HEK293 (cell line): ENCODE results near the gene INPP5D.

ENCODE experiments used
- CTCF ChIA-PET: fragments of 350-600 bp; formaldehyde crosslinking; extraction: SDS; loops from one replicate; lab custom pipeline; 2021; ENCODE audit warnings: antibody characterized with exemption; lab: Yijun Ruan, JAX
- POLR2A ChIA-PET: fragments of 300-600 bp; formaldehyde crosslinking; extraction: SDS; loops from one replicate; lab custom pipeline; 2020; ENCODE audit warnings: antibody characterized with exemption, inconsistent platforms; lab: Yijun Ruan, JAX
- H3K27ac ChIP-seq: fragments of 200-500 bp; sonication (Bioruptor generic); 2 replicates; pipeline ENCODE4 v1.5.1; 2014; ENCODE audit warnings: low read depth, low read length, control low read depth, inconsistent platforms; ENCODE audit errors: extremely low read depth
- H3K36me3 ChIP-seq, 2 experiments: fragments of 200-500 bp in 1 of 2; sonication (Bioruptor generic) in 1 of 2; 1 replicate in 1 of 2; 2 replicates in 1 of 2; pipeline ENCODE4 v1.5.1; 2014 to 2017; ENCODE audit warnings: inconsistent platforms in 2 of 2, low read length in 2 of 2; ENCODE audit not compliant: control insufficient read depth in 2 of 2, insufficient read depth in 1 of 2
- H3K4me1 ChIP-seq: fragments of 200-500 bp; sonication (Bioruptor generic); 2 replicates; pipeline ENCODE4 v1.5.1; 2014; ENCODE audit warnings: mild to moderate bottlenecking, low read length, inconsistent platforms; ENCODE audit not compliant: control insufficient read depth, insufficient read depth
- H3K4me3 ChIP-seq: 2 replicates; pipeline ENCODE4 v1.5.1; 2011; ENCODE audit warnings: low read depth, mild to moderate bottlenecking, control low read depth, low read length, moderate library complexity
- H3K9me3 ChIP-seq: fragments of 200-500 bp; sonication (Bioruptor generic); 2 replicates; pipeline ENCODE4 v1.5.1; 2014; ENCODE audit warnings: low read depth, low read length, inconsistent platforms; ENCODE audit not compliant: control insufficient read depth, insufficient read depth
- GFI1B ChIP-seq: fragments of 450-650 bp; formaldehyde crosslinking; IDR thresholded peaks from 2 replicates; pipeline ENCODE4 v1.5.1; 2016; ENCODE audit warnings: missing biosample characterization, missing genetic modification characterization
- GLI4 ChIP-seq: fragments of 450-650 bp; formaldehyde crosslinking; IDR thresholded peaks from 2 replicates; pipeline ENCODE4 v1.5.1; 2016; ENCODE audit warnings: missing biosample characterization, missing genetic modification characterization
- GLIS1 ChIP-seq: fragments of 450-650 bp; formaldehyde crosslinking; IDR thresholded peaks from 2 replicates; pipeline ENCODE4 v1.5.1; 2016; ENCODE audit warnings: missing biosample characterization, missing genetic modification characterization
- HOXA7 ChIP-seq: sonication (generic); formaldehyde crosslinking; IDR thresholded peaks from 2 replicates; pipeline ENCODE4 v1.8.1; 2022; ENCODE audit warnings: missing genetic modification reagents, borderline replicate concordance
- KLF1 ChIP-seq: fragments of 450-650 bp; formaldehyde crosslinking; IDR thresholded peaks from 2 replicates; pipeline ENCODE4 v1.5.1; 2016; ENCODE audit warnings: missing biosample characterization, missing genetic modification characterization
- MEIS1 ChIP-seq: sonication (generic); formaldehyde crosslinking; IDR thresholded peaks from 2 replicates; pipeline ENCODE4 v1.8.1; 2022; ENCODE audit warnings: missing genetic modification reagents, mild to moderate bottlenecking, borderline replicate concordance
- SCRT2 ChIP-seq: fragments of 450-650 bp; formaldehyde crosslinking; IDR thresholded peaks from 2 replicates; pipeline ENCODE4 v1.5.1; 2016; ENCODE audit warnings: missing biosample characterization, missing genetic modification characterization
- YY1 ChIP-seq: fragments of 450-650 bp; formaldehyde crosslinking; IDR thresholded peaks from 2 replicates; pipeline ENCODE4 v1.5.1; 2018; ENCODE audit warnings: missing biosample characterization, missing genetic modification characterization
- ZBTB8A ChIP-seq: fragments of 450-650 bp; formaldehyde crosslinking; IDR thresholded peaks from 2 replicates; pipeline ENCODE4 v1.5.1; 2016; ENCODE audit warnings: missing biosample characterization, missing genetic modification characterization
- ZFHX2 ChIP-seq: fragments of 450-650 bp; formaldehyde crosslinking; conservative IDR thresholded peaks from 2 replicates; pipeline ENCODE4 v1.5.1; 2016; ENCODE audit warnings: missing biosample characterization, missing genetic modification characterization
- ZFP69B ChIP-seq: fragments of 450-650 bp; formaldehyde crosslinking; IDR thresholded peaks from 2 replicates; pipeline ENCODE4 v1.5.1; 2016; ENCODE audit warnings: missing biosample characterization, missing genetic modification characterization
- ZIC2 ChIP-seq: fragments of 450-650 bp; formaldehyde crosslinking; IDR thresholded peaks from 2 replicates; pipeline ENCODE4 v1.5.1; 2016; ENCODE audit warnings: missing biosample characterization, missing genetic modification characterization
- ZNF155 ChIP-seq: fragments of 450-650 bp; formaldehyde crosslinking; IDR thresholded peaks from 2 replicates; pipeline ENCODE4 v1.5.1; 2016; ENCODE audit warnings: missing biosample characterization, missing genetic modification characterization
- ZNF175 ChIP-seq: fragments of 450-650 bp; formaldehyde crosslinking; IDR thresholded peaks from 2 replicates; pipeline ENCODE4 v1.5.1; 2016; ENCODE audit warnings: missing biosample characterization, missing genetic modification characterization
- ZNF274 ChIP-seq, 2 experiments: fragments of 200-500 bp in 1 of 2; fragments of 450-650 bp in 1 of 2; sonication (Bioruptor generic) in 1 of 2; formaldehyde crosslinking in 1 of 2; IDR thresholded peaks; 2 replicates each; pipeline versions ENCODE4 v1.5.1 to v1.6.1; 2014 to 2016; ENCODE audit warnings: borderline replicate concordance in 1 of 2, inconsistent platforms in 1 of 2, low read length in 1 of 2, missing biosample characterization in 1 of 2, missing genetic modification characterization in 1 of 2
- ZNF311 ChIP-seq: fragments of 450-650 bp; formaldehyde crosslinking; IDR thresholded peaks from 2 replicates; pipeline ENCODE4 v1.5.1; 2017; ENCODE audit warnings: missing biosample characterization, missing genetic modification characterization, borderline replicate concordance
- ZNF37A ChIP-seq: fragments of 450-650 bp; IDR thresholded peaks from 2 replicates; pipeline ENCODE4 v1.5.1; 2018; ENCODE audit warnings: missing biosample characterization, missing genetic modification characterization
- ZNF404 ChIP-seq: fragments of 450-650 bp; formaldehyde crosslinking; IDR thresholded peaks from 2 replicates; pipeline ENCODE4 v1.5.1; 2017; ENCODE audit warnings: missing biosample characterization, missing genetic modification characterization
- ZNF549 ChIP-seq: fragments of 450-650 bp; IDR thresholded peaks from 2 replicates; pipeline ENCODE4 v1.5.1; 2018; ENCODE audit warnings: missing biosample characterization, missing genetic modification characterization, mild to moderate bottlenecking, inconsistent platforms, moderate library complexity
- ZNF596 ChIP-seq: fragments of 450-650 bp; IDR thresholded peaks from 2 replicates; pipeline ENCODE4 v1.5.0; 2018; ENCODE audit warnings: missing biosample characterization, mild to moderate bottlenecking, missing genetic modification characterization, moderate library complexity
- ZNF600 ChIP-seq: fragments of 450-650 bp; formaldehyde crosslinking; IDR thresholded peaks from 2 replicates; pipeline ENCODE4 v1.5.1; 2016; ENCODE audit warnings: missing biosample characterization, missing genetic modification characterization
- ZNF654 ChIP-seq: fragments of 450-650 bp; formaldehyde crosslinking; IDR thresholded peaks from 2 replicates; pipeline ENCODE4 v1.5.1; 2016; ENCODE audit warnings: low read depth, missing biosample characterization, missing genetic modification characterization
- ZNF701 ChIP-seq: fragments of 450-650 bp; formaldehyde crosslinking; IDR thresholded peaks from 2 replicates; pipeline ENCODE4 v1.5.1; 2016; ENCODE audit warnings: missing biosample characterization, missing genetic modification characterization
- TF ChIP-seq, protein P1 (sequence below): fragments of 450-650 bp; IDR thresholded peaks from 2 replicates; pipeline ENCODE4 v1.5.1; 2018; ENCODE audit warnings: missing biosample characterization, mild to moderate bottlenecking, missing genetic modification characterization
- TF ChIP-seq, protein P2 (sequence below): fragments of 450-650 bp; formaldehyde crosslinking; IDR thresholded peaks from 2 replicates; pipeline ENCODE4 v1.5.1; 2017; ENCODE audit warnings: missing biosample characterization, mild to moderate bottlenecking, missing genetic modification characterization, moderate library complexity
- TF ChIP-seq, protein P3 (sequence below): IDR thresholded peaks from 2 replicates; pipeline ENCODE4 v1.6.1; 2011; ENCODE audit warnings: mild to moderate bottlenecking, low read depth, low read length, borderline replicate concordance

The INPP5D gene

DNA sequence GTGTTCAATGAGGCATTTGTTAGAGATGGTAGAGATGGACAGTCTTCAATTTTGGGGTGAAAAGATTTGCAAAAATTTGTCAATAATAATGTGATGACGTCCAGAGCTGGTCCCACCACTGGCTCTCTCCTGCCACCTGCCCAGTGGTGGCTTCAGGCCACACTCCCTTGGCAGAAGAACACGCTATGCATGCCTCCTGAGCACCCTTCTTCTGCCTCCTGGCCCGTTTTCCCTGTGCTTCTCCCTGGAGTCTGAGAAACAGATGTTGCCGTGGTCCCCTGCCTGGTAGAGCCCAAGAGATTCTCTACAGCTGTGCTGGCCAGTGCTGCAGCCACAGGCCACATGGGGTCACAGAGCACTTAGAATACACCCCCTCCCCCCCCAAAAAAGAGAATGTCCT, 33.6 kb downstream of the INPP5D start:
- Histone ChIP-seq H3K27ac (no peak overlapping the region), H3K4me1 (no peaks in the 10 kb centered on the region), H3K4me3 (no peak overlapping the region), H3K9me3 (no peaks in the 10 kb centered on the region), H3K36me3 (no peaks in the 10 kb centered on the region)
- POLR2A ChIA-PET, result interaction anchor here (0.6 kb wide), 1 partner anchor 144 kb away, joined by 4 read pairs; no protein-coding TSS in a partner anchor
- TF ChIP-seq ZNF404 (tag by site-specific recombination) (no peak), ZFP69B (no peak), SCRT2 (tag by site-specific recombination) (no peak), ZIC2 (tag by site-specific recombination) (no peak), HOXA7 (CRISPR knock-in tag) (no peak), ZNF654 (tag by site-specific recombination) (no peak), GLIS1 (tag by site-specific recombination) (no peak), ZNF175 (no peak), KLF1 (tag by site-specific recombination) (no peak), MEIS1 (CRISPR knock-in tag) (no peak), ZNF155 (tag by site-specific recombination) (no peak), ZFHX2 (tag by site-specific recombination) (no peak), ZNF701 (tag by site-specific recombination) (no peak), ZNF274 (IDR thresholded peaks at IDR 0.05; ENCODE audit: low read length) (no peak), ZNF274 (tag by site-specific recombination; IDR thresholded peaks at IDR 0.05; ENCODE audit: borderline replicate concordance) (no peak)
- TF ChIP-seq, protein P1, sequence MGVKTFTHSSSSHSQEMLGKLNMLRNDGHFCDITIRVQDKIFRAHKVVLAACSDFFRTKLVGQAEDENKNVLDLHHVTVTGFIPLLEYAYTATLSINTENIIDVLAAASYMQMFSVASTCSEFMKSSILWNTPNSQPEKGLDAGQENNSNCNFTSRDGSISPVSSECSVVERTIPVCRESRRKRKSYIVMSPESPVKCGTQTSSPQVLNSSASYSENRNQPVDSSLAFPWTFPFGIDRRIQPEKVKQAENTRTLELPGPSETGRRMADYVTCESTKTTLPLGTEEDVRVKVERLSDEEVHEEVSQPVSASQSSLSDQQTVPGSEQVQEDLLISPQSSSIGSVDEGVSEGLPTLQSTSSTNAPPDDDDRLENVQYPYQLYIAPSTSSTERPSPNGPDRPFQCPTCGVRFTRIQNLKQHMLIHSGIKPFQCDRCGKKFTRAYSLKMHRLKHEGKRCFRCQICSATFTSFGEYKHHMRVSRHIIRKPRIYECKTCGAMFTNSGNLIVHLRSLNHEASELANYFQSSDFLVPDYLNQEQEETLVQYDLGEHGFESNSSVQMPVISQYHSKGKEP, result no peak
- TF ChIP-seq, protein P2, sequence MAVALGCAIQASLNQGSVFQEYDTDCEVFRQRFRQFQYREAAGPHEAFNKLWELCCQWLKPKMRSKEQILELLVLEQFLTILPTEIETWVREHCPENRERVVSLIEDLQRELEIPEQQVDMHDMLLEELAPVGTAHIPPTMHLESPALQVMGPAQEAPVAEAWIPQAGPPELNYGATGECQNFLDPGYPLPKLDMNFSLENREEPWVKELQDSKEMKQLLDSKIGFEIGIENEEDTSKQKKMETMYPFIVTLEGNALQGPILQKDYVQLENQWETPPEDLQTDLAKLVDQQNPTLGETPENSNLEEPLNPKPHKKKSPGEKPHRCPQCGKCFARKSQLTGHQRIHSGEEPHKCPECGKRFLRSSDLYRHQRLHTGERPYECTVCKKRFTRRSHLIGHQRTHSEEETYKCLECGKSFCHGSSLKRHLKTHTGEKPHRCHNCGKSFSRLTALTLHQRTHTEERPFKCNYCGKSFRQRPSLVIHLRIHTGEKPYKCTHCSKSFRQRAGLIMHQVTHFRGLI (tag by site-specific recombination), result no peak
- TF ChIP-seq, protein P3, sequence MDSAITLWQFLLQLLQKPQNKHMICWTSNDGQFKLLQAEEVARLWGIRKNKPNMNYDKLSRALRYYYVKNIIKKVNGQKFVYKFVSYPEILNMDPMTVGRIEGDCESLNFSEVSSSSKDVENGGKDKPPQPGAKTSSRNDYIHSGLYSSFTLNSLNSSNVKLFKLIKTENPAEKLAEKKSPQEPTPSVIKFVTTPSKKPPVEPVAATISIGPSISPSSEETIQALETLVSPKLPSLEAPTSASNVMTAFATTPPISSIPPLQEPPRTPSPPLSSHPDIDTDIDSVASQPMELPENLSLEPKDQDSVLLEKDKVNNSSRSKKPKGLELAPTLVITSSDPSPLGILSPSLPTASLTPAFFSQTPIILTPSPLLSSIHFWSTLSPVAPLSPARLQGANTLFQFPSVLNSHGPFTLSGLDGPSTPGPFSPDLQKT, result no peak
- CTCF ChIA-PET, result interaction anchor here (0.6 kb wide), 1 partner anchor 75 kb away, joined by 3 read pairs; no protein-coding TSS in a partner anchor

DNA sequence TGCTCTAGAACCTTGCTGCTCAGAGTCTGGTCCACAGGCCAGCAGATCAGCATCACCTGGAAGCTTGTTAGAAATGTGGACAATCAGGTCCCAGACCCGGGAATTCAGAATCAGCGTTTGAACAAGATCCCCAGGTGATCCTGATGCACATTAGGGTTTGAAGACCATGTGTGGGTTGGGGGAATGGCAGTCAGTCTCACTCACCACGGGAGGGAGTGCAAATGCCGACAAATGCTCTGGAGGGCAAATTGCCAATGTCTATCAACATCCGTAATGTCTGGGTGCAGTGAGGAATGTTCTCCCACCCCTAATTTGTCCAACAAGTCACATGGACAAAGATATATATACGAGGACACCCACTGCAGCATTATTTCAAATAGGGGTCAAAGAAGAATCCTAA, 34.5 kb downstream of the INPP5D start:
- H3K4me3 ChIP-seq, result no peak overlapping the region
- no peaks in the 10 kb centered on the region for H3K4me1 ChIP-seq
- no peaks in the 10 kb centered on the region for H3K9me3 ChIP-seq
- CTCF ChIA-PET, result no interaction called here
- H3K27ac ChIP-seq, result no peak overlapping the region
- TF ChIP-seq ZNF311 (no peak), GLI4 (no peak), GFI1B (no peak), ZNF596 (tag by site-specific recombination) (no peak), ZBTB8A (tag by site-specific recombination) (no peak), YY1 (tag by site-specific recombination) (no peak), ZNF37A (tag by site-specific recombination) (no peak), ZNF600 (no peak), ZNF549 (no peak)
- POLR2A ChIA-PET, result no interaction called here
- H3K36me3 ChIP-seq, result no peaks in the 10 kb centered on the region
